HG03039 (cell line): ENCODE results near the gene ORAI1.
A peak's percentile ranks its signal among the peaks of the same experiment; 100 is the strongest.
"Not testable (repeated sequence)": the region's sequence is repeated elsewhere in the genome, so short reads cannot be mapped to it uniquely, and the experiment has no call there.

Source experiments
- ATAC-seq: cut with Tn5 transposase; IDR thresholded peaks from one replicate; pipeline ENCODE4 v1.9.1; 2021; ENCODE audit warnings: mild to moderate bottlenecking, moderate library complexity; ENCODE audit not compliant: unreplicated experiment

The ORAI1 gene

GRCh38 chr12:121626087-121626852, at the start of gene ORAI1:
ORAI1 (plus strand) TSS chr12:121626530.
- ATAC-seq, result peak; percentile 69

GRCh38 chr12:121576851-121577391, 49.4 kb upstream of the ORAI1 start:
- no peak for ATAC-seq

DNA sequence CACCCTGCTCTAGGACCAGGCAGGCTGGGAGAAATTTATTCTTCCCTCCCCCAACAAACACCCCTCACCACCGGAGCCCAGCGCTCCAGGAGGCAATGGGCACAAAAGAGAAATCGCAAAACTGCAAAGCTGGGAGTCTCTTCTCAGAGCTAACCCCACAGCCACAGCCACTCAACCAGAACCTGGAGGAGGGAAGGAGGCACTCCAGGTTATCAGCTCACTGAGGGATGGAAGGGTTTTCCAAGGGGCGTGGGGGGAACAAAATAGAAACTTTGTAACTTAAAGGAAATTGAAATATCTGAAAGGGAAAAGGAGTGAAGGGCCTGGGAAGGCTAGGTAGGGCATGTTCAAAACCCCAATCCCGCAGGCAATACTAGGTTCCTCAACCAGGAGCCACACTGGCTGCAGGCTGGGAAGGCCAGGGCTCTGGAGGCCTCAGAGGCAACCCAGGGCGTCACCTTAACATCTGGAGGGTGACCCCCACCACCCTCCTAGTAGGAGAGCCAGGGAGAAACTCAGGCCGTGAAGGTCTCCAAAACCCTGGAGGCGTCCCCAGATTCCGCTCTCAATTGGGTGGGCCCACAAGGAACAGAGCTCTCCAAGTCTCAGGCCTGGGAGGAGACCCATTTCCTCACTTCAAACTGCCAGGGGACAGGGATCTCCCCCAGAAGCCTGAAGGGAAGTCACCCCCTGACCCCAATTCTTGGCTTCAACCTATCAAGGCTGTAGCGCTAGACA, 48.7 kb upstream of the ORAI1 start:
- no peak for ATAC-seq

- no peak for ATAC-seq
Measured at GRCh38 chr12:121578230-121579189, 47.8 kb upstream of the ORAI1 start.

DNA sequence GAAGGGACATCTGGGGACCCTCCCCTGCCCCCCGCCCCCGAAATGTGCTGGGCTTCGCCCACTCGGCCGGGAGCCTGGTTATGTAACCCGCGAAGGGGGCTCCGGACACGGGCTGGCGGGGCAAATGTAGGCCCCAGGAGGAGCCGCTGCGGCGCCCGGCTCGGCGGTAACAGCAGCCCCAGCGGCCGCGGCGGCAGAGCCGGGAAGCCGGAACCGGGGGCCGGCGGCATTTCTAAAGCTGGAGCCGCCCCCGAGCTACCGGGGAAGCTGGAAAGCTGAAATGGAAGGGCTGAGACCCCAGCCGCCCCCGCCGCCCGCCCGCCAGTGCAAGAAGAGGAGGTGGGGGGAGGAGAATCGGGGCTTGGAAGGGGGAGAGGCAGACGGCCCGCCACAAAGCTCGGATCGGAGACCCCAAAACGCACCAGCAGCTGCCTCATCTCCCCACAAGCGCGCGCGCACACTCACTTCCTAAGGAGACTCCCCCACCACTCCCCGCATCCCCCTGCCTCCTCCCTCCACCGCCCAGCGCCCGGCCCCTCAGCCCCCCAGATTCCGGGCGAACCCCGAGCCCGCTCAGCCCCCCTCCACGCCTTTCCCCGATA, 47.0 kb upstream of the ORAI1 start:
- no peak for ATAC-seq

DNA sequence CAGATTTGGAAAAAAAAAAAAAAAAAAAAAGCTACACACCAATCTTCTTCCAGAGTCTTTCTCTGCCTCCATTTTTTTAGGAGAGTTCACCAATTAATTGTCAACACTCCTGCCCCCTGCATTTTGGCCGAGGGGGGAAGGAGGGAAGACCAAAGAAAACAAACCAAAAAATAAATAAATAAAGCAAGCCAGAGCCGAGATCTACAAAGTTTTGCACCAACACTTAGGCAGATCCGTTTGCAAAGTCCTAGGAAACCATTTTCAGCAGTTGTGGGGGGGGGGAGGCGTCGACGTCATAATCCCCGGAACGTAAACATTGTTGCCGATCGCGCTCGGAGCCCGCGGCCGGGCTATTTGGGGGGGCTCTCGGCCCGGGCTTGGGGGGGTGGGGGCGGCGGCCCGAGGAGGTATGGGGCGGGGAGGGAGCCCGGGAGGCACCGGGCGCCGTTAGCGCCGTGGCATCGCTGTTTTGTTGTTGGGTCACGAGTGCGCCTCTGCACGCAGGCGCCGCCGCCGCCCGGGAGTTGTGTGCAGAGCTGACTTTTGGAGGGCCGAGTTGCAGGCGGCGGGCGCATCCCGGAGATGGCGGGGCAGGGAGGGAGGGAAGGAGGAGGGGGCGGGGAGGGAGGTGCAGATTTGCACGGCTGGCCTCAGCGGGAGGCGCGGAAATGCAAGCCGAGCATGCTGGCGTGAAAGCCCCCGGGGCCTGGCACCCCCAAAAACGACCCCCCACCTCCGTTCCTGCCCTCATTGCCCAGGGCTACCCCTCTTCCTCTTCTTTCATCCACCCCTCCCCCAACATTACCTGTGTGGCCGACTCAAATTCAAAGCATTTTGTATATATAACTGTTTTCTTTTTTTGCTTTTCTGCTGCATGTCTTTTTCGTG, 46.1 kb upstream of the ORAI1 start:
- ATAC-seq, result no peak

GRCh38 chr12:121580959-121581685, 45.2 kb upstream of the ORAI1 start, which contains the start of gene KDM2B:
KDM2B (minus strand) TSS chr12:121581023; CDS start chr12:121580911, 112 bp downstream.
- ATAC-seq, result no peak

DNA sequence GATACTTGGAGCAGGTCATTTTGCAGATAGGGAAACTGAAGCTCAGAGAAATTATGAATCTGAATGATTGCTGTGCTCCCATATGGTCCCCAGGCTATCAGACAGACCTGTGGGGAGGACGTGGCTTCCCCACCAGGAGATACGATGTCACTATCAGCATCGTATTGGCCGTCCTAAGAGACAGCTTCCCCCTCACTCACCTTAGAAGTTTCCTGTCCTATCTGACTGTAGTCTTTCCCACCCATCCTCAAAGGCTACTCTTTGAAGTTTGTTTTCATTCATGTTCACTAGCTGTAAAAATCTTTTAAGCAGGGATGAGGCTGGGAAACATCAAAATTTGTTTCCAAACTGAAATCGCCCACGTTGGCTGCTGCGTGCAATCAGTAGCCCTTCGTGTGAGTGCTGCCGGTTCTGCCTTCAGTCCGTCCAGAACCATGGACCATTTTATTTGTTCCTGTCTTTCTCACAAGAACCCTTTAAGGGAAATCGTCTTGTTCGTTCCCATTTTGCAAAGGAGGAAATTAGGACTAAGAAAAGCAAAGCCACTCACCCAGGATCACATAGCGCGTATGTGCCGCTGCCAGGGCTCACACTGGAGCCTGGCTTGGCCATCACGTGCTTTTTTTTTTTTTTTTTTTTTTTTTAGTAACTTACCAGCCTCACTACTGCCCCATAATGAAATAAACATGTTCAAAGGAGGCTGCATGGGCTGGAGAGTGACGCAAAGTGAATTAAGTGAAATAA, 44.5 kb upstream of the ORAI1 start:
- no peak for ATAC-seq

DNA sequence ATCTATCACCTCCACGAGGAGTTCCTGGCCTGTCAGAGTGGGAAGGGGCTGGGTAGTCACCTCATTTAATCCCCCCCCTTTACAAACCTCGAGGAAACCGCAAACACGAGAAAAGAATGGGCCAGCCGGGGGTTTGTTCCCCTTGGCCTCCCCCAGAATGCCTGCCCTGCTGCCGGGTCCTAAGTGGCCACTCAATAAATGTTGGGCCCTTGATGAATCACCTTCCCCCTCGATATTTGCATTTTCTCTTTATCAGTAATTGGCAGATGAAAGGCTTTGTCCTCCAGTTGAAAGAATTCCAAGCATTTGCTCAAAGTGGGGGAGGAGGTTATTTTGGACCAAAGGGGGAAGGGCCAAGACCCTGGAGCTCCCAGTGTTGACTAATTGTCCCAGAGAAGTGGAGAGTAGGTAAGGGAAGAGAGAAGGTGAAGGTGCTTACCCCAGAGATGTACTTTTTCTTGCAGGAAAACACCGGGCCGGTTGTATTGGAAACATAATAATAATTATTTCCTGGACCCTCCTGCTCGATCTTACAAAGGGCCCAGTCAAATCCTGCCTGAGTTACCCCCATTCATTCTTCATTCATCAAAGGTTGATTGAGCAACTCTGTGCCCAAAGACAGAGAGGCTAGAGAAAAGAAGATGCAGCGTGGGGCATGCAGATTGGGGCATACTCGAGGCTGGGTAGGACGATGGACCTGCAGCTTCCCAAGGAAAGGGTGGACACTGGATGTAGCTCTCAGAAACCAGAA, 43.6 kb upstream of the ORAI1 start:
- no peak for ATAC-seq

- ATAC-seq, result not testable (repeated sequence)
Measured at GRCh38 chr12:121583334-121583661, 43.0 kb upstream of the ORAI1 start.

DNA sequence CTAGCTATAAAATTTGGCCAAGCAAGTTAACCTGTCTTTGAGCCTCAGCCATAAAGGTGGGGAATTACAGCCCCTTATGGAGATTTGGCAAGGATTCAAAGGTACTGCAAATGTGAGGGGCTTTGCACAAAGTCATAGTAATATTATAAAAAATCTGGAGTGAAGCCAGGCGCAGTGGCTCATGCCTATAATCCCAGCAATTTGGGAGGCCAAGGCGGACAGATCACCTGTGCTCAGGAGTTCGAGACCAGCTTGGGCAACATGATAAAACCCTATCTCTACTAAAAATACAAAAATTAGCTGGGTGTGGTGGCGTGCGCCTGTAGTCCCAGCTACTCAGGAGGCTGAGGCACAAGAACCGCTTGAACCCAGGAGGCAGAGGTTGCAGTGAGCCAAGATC, 41.4 kb upstream of the ORAI1 start:
- ATAC-seq, result not testable (repeated sequence)

GRCh38 chr12:121590476-121591143, 35.7 kb upstream of the ORAI1 start:
- no peak for ATAC-seq

- ATAC-seq, result no peak
Measured at GRCh38 chr12:121592320-121592719, 34.0 kb upstream of the ORAI1 start.

- ATAC-seq, result no peak
Measured at GRCh38 chr12:121595520-121595919, 30.8 kb upstream of the ORAI1 start.

DNA sequence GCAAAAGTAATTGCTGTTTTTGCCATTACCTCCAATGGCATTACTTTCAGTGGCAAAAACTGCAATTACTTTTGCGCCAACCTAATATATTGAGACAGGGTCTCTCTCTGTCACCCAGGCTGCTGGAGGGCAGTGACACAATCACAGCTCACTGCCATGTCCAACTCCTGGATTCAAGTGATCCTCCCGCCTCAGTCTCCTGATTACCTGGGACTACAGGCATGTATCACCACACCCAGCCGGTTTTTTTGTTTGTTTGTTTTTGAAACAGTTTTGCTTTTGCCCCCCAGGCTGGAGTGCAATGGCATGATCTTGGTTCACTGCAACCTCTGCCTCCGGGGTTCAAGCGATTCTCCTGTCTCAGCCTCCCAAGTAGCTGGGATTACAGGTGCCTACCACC, 29.8 kb upstream of the ORAI1 start:
- ATAC-seq, result no peak

- ATAC-seq, result no peak
Measured at GRCh38 chr12:121600702-121601336, 25.5 kb upstream of the ORAI1 start.
